Measurements from ENCODE around the gene CALB2. TPM values are rescaled to one million over a fixed set of nuclear protein-coding genes. Genes with fewer than 3 reads are reported as not detected.

Gene CALB2
- total RNA-seq, 4 donors from 2014 or later: 0.23 to 3.2 (median 0.31) TPM; not detected in 1

- intact Hi-C loops (cut with DNase I; ENCODE audit: low total_unique reads) (no loop called here), in situ Hi-C loops (cut with MboI; ENCODE audit: low sequenced_read_pairs in 4 of 4) (no loop called here)
- peaks cover 7 to 15% (median 8%) of the 10 kb centered on the region in 3 donors for H3K27me3 ChIP-seq
- H3K4me3 ChIP-seq: no peak overlapping the region
- H3K27ac ChIP-seq: no peak overlapping the region
- TF ChIP-seq, protein P1, sequence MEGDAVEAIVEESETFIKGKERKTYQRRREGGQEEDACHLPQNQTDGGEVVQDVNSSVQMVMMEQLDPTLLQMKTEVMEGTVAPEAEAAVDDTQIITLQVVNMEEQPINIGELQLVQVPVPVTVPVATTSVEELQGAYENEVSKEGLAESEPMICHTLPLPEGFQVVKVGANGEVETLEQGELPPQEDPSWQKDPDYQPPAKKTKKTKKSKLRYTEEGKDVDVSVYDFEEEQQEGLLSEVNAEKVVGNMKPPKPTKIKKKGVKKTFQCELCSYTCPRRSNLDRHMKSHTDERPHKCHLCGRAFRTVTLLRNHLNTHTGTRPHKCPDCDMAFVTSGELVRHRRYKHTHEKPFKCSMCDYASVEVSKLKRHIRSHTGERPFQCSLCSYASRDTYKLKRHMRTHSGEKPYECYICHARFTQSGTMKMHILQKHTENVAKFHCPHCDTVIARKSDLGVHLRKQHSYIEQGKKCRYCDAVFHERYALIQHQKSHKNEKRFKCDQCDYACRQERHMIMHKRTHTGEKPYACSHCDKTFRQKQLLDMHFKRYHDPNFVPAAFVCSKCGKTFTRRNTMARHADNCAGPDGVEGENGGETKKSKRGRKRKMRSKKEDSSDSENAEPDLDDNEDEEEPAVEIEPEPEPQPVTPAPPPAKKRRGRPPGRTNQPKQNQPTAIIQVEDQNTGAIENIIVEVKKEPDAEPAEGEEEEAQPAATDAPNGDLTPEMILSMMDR (IDR thresholded peaks at IDR 0.05 in 4 of 5, conservative IDR thresholded peaks at IDR 0.05 in 1 of 5): no peak
- no peak for TF ChIP-seq POLR2A (IDR thresholded peaks at IDR 0.05)
- DNase-seq (no peak), ATAC-seq (no peak)
- no peaks in the 10 kb centered on the region for H3K9me3 ChIP-seq
- no peaks in the 10 kb centered on the region for H3K36me3 ChIP-seq
- no peaks in the 10 kb centered on the region for H3K4me1 ChIP-seq
Observed at GRCh38 chr16:71425746-71426068, 67.2 kb downstream of the CALB2 start.

DNA sequence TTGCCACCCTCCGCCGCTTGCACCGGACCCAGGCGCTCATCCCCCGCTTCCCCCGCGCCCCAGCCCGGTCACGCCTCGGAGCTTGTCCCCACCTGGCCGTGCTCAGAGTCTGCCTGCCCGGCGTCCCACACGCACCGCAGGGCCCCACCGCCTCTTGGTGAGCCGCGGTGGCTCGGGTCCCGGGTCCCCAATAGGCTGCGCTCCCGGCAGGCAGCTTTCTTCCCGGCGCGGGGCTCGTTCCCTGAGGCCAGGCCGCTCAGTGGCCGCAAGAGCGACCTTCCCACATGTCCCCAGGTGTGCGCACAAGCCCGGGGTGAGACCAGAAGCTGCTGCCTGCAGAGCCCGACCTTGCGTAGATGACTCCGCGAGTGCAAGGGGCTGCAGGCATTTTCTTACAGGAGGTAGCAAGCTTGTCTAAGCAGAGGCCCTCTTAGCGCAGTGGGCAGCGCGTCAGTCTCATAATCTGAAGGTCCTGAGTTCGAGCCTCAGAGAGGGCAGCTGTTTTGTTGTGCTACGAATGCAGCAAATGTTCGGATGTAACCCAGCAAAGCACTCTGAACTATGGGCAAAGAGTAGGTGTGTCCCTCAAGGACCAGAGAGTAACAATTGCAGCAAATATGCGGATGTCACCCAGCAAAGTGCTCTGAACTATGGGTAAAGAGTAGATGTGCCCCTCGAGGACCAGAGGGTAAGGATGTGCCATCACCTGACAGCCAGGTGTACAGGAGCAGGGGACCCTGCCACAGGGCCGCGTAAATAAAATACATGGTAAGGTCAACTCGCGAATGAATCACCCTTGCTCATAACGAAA lies 67.8 kb downstream of the CALB2 start:
- TF ChIP-seq POLR2A (IDR thresholded peaks at IDR 0.05): no peak
- TF ChIP-seq, protein P1 (IDR thresholded peaks at IDR 0.05 in 4 of 5, conservative IDR thresholded peaks at IDR 0.05 in 1 of 5): no peak
- Histone ChIP-seq H3K4me1 (no peaks in the 10 kb centered on the region), H3K9me3 (no peaks in the 10 kb centered on the region), H3K27ac (no peak overlapping the region), H3K4me3 (no peak overlapping the region), H3K27me3 (peaks cover 7 to 15% (median 8%) of the 10 kb centered on the region in 3 donors), H3K36me3 (no peaks in the 10 kb centered on the region)
- intact Hi-C loops (cut with DNase I; ENCODE audit: low total_unique reads) (no loop called here), in situ Hi-C loops (cut with MboI; ENCODE audit: low sequenced_read_pairs in 4 of 4) (no loop called here)
- ATAC-seq: no peak
- DNase-seq: no peak

- ATAC-seq: no peak
- in situ Hi-C loops (cut with MboI; ENCODE audit: low sequenced_read_pairs in 4 of 4): no loop called here
Observed at GRCh38 chr16:71426880-71427615, 68.5 kb downstream of the CALB2 start.

GRCh38 chr16:71428385-71428784 lies 69.9 kb downstream of the CALB2 start:
- peaks cover 7 to 15% (median 8%) of the 10 kb centered on the region in 3 donors for H3K27me3 ChIP-seq
- intact Hi-C loops (cut with DNase I; ENCODE audit: low total_unique reads) (no loop called here), in situ Hi-C loops (cut with MboI; ENCODE audit: low sequenced_read_pairs in 4 of 4) (no loop called here)
- no peak for DNase-seq
- ATAC-seq: no peak
- no peaks in the 10 kb centered on the region for H3K36me3 ChIP-seq
- H3K4me1 ChIP-seq: no peaks in the 10 kb centered on the region
- H3K4me3 ChIP-seq: no peak overlapping the region
- no peaks in the 10 kb centered on the region for H3K9me3 ChIP-seq
- no peak overlapping the region for H3K27ac ChIP-seq
- TF ChIP-seq, protein P1 (IDR thresholded peaks at IDR 0.05 in 4 of 5, conservative IDR thresholded peaks at IDR 0.05 in 1 of 5): no peak
- TF ChIP-seq POLR2A (IDR thresholded peaks at IDR 0.05): no peak

More at GRCh38 chr16:71426880-71427615, 68.5 kb downstream of the CALB2 start:
- H3K4me1 ChIP-seq: no peaks in the 10 kb centered on the region
- intact Hi-C loops (cut with DNase I; ENCODE audit: low total_unique reads): no loop called here
- no peak for TF ChIP-seq POLR2A (IDR thresholded peaks at IDR 0.05)
- TF ChIP-seq, protein P1 (IDR thresholded peaks at IDR 0.05 in 4 of 5, conservative IDR thresholded peaks at IDR 0.05 in 1 of 5): no peak
- no peaks in the 10 kb centered on the region for H3K36me3 ChIP-seq
- peaks cover 7 to 15% (median 8%) of the 10 kb centered on the region in 3 donors for H3K27me3 ChIP-seq
- H3K9me3 ChIP-seq: no peaks in the 10 kb centered on the region
- no peak overlapping the region for H3K4me3 ChIP-seq
- H3K27ac ChIP-seq: no peak overlapping the region
- no peak for DNase-seq

Measured in gastrocnemius medialis (tissue), 4 donors.